Stimulated activated CD4-positive, alpha-beta T cell treated with anti-CD3 and anti-CD28 coated beads, Interleukin-1b, Interleukin-23, amount 100 ng/mL, for 48 hours (primary cell): ENCODE data around the gene KLF4.

ENCODE experiments used
- DNase-seq: peaks from one replicate; pipeline ENCODE4 v3.0.0-alpha.2; 2020

KLF4 gene

DNA sequence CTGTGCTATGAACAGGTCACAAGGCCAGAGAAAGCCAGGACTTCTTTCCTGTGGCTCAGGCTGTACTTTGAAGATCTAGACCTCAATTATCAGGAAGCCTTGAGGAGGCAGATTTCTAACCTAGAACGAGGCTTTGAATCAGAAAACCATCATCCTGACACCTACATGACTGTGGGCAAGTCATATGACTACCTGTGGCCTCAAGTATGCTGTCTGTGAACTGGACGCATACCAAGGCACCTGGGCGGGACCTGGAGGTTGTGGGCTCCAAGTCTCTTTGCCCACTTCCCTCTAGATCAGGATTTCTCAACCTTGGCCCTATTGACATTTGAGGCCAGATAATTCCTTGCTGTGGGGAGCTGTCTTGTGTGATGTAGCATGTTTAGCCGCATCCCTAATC lies 42.5 kb downstream of the KLF4 start:
- DNase-seq, result no peak

DNA sequence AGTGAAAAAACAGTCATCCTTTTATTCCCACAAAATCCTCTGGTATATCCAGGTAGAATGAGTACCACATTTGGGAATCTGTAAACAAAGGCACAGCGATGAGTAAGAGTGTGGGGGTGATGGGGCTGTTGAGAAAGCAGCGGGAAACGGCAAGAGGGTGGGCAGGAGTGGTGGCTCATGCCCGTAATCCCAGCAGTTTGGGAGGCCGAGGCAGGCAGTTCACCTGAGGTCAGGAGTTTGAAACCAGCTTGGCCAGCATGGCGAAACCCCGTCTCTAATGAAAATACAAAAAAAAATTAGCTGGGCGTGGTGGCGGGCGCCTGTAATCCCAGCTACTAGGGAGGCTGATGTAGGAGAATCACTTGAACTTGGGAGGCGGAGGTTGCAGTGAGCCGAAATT lies 43.1 kb downstream of the KLF4 start:
- DNase-seq, result no peak

DNA sequence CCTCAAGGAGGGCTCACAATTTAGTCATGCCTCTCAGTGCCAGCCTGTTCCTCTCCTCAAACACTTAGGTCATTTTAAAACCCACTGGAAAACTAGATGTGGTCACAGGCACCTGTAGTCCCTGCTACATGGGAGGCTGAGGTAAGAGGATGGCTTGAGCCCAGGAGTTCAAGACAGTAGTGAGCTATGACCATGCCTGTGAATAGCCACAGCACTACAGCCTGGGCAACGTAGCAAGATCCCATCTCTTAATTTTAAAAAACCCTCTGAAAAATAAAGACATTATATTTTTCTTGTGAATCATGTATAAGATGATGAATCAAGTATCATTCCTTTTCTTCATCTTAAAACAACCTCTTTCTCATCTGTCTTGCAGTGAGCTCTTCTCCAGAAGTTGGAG lies 45.8 kb downstream of the KLF4 start:
- DNase-seq, result no peak

DNA sequence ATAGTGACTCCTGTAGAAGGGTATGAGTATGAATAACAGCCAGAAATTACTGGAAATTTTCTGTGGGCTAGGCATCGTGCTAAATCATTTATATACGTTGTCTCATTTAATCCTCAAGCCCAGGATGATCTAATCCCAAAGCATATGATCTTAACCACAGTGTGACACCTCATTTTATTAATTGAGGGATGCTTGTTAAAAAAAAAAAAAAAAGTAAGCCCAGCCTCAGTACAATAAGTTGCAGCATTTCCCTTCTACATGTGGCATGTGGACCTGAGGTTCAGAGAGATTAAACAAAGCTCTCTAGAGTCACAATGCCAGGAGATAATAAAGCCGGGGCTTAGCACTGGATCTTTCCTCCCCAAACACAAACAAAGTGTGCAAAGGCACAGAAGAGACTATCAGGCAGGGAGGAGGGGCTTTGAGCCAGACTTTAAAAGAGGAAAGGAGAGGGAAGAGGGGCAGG lies 49.5 kb downstream of the KLF4 start:
- DNase-seq, result no peak

DNA sequence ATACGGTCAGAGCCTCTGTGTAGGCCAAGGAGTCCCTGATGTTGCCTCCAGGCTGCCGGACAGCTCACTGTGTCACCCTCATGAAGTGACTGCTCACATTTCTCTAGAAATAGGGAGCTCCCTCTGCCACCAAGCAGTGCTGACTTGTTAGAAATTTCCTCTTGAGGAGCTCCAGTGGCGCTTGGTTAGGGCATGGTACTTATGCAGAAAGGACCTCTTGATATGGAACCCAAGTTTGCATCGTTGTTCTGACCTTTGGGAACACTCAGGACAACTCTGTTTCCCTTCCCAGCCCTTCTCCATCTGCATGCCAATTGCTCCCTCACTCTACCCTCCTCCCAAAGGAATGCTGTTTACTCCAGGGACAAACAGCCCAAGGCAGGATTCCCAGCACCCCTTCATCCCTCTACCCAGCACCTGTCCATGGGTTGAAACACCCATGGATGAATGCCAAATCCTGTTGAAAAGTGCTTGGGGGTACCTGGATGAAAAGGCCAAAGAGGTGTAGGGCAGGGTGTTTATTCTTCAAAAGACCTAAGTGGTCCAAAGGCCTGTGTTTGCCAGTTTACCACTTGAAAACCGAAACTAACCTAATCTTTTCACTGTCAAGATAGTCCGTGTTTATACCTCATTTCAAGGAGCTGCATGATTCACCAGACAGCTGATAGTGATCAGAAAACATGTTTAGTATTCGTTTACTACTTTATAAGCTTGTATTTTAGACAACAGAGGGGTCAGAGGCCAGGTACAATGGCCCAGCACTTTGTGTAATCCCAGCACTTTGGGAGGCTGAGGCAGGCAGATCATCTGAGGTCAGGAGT lies 51.1 kb downstream of the KLF4 start:
- DNase-seq, result no peak

DNA sequence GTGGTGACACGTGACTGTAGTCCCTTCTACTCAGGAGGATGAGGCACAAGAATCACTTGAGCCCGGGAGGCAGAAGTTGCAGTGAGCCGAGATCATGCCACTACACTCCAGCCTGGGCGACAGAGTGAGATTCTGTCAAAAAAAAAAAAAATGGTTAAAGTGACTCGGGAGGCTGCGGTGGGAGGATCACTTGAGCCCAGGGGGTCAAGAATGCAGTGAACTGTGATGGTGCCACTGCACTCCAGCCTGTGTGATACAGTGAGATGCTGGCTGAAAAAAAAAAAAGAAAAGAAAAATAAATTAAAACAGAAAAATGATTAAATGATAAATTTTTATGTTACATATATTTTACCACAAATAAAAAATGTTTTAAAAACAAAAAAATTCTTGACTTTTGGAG lies 51.9 kb downstream of the KLF4 start:
- no peak for DNase-seq

GRCh38 chr9:107435415-107435814 lies 54.2 kb downstream of the KLF4 start:
- DNase-seq, result no peak
